Gastrocnemius medialis (tissue), 4 donors: ENCODE results near the gene CFAP157. TPM values are rescaled to one million over a fixed set of nuclear protein-coding genes. Genes with fewer than 3 reads are reported as not detected.

Experiments used
- ATAC-seq, 2 donors: fragments of 150-250 bp; one replicate each; pipeline ENCODE4 v1.9.1; 2016
- DNase-seq, 2 donors: peaks; one replicate each; pipeline ENCODE4 v3.0.0-alpha.2; 2019
- H3K27ac ChIP-seq, 4 donors: fragments of 200-600 bp; sonication (generic); 1 replicate in 1 of 4; 2 replicates in 3 of 4; pipeline ENCODE4 v1.5.1; 2016 to 2018; ENCODE audit warnings: mild to moderate bottlenecking in 2 of 4, moderate library complexity in 1 of 4
- H3K27me3 ChIP-seq, 3 donors: fragments of 200-600 bp; sonication (generic) in 2 of 3; 1 replicate in 1 of 3; 2 replicates in 2 of 3; pipeline versions ENCODE4 v1.5.1 to v1.6.0; 2016 to 2019; ENCODE audit warnings: mild to moderate bottlenecking in 1 of 3, moderate library complexity in 1 of 3
- H3K36me3 ChIP-seq, 2 donors: fragments of 200-600 bp; sonication (generic) in 1 of 2; one replicate each; pipeline ENCODE4 v1.5.1; 2017 to 2018
- H3K4me1 ChIP-seq, 2 donors: fragments of 200-600 bp; sonication (generic) in 1 of 2; one replicate each; pipeline ENCODE4 v1.5.1; 2016 to 2017; ENCODE audit warnings: mild to moderate bottlenecking in 2 of 2
- H3K4me3 ChIP-seq, 4 donors: fragments of 200-600 bp; sonication (generic) in 3 of 4; 1 replicate in 1 of 4; 2 replicates in 3 of 4; pipeline ENCODE4 v1.5.1; 2016 to 2019; ENCODE audit warnings: mild to moderate bottlenecking in 2 of 4
- H3K9me3 ChIP-seq, 3 donors: fragments of 200-600 bp; sonication (generic) in 2 of 3; 1 replicate in 1 of 3; 2 replicates in 2 of 3; pipeline ENCODE4 v1.5.1; 2016 to 2019
- CTCF ChIP-seq, 5 experiments: fragments of 450-650 bp in 3 of 5; fragments of 200-600 bp in 2 of 5; sonication (generic) in 2 of 5; IDR thresholded peaks in 4 of 5; conservative IDR thresholded peaks in 1 of 5; 1 replicate in 4 of 5; 2 replicates in 1 of 5; pipeline ENCODE4 v1.5.1; 2016 to 2019; ENCODE audit warnings: antibody characterized with exemption in 5 of 5, mild to moderate bottlenecking in 3 of 5, moderate library complexity in 3 of 5
- POLR2A ChIP-seq, 2 donors: fragments of 450-650 bp; IDR thresholded peaks; one replicate each; pipeline ENCODE4 v1.6.1; 2017; ENCODE audit warnings: antibody characterized with exemption in 2 of 2, mild to moderate bottlenecking in 2 of 2, moderate library complexity in 2 of 2
- in situ Hi-C, 4 donors: fragments of 200-750 bp; cut with MboI; loops; one replicate each; pipeline versions ENCODE4 v1.15.0 to v1.8.0; 2017; ENCODE audit warnings: low sequenced_read_pairs in 4 of 4
- intact Hi-C: fragments of 100-400 bp; cut with DNase I; formaldehyde crosslinking; loops from one replicate; pipeline ENCODE4 v1.15.1; 2023; ENCODE audit warnings: low total_unique reads
- total RNA-seq, 4 donors: library from RNA; depleted of rRNA; stranded (reverse); fragments of >200 nt; gene quantifications; one replicate each; pipeline versions ENCODE4 v1.1.0 to v1.2.3, GENCODE V29; 2016

Gene CFAP157
- total RNA-seq, 4 donors from 2014 or later, result not detected

- no peaks in the 10 kb centered on the region for H3K4me1 ChIP-seq
- ATAC-seq, result no peak
- no peaks in the 10 kb centered on the region for H3K27me3 ChIP-seq
- in situ Hi-C loops (loop anchor here in 1 of 4 donors (10.0 kb wide), 1 partner anchor 227 kb away; no protein-coding TSS in a partner anchor), intact Hi-C loops (no loop called here)
- no peaks in the 10 kb centered on the region for H3K9me3 ChIP-seq
- DNase-seq, result no peak
- no peak overlapping the region for H3K4me3 ChIP-seq
- H3K36me3 ChIP-seq, result no peaks in the 10 kb centered on the region
- TF ChIP-seq POLR2A (IDR thresholded peaks at IDR 0.05) (no peak), CTCF (IDR thresholded peaks at IDR 0.05 in 4 of 5, conservative IDR thresholded peaks at IDR 0.05 in 1 of 5) (no peak)
- H3K27ac ChIP-seq, result no peak overlapping the region
These were observed 15.4 kb downstream of the CFAP157 start for GRCh38 chr9:127722055-127722745.

DNA sequence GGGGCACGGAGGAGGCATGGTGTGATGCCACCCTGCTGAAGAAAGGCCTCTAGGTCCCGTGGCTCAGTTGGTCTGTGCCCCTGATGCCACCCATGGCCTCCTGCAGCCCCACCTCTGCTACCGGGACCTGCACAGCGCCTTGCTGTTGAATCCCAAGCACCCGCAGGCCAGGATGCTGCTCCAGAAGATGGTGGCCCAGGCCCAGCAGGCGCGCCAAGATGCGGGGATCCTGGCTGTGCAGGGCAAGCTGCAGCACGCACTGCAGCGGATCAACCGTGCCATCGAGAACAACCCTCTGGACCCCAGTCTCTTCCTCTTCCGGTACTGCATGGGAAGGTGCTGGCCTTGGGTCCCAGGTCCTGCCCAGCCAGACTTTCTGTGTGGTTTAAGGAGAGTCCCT, 16.2 kb downstream of the CFAP157 start:
- no peaks in the 10 kb centered on the region for H3K4me1 ChIP-seq
- ATAC-seq (no peak), DNase-seq (no peak)
- no peak overlapping the region for H3K27ac ChIP-seq
- no peaks in the 10 kb centered on the region for H3K36me3 ChIP-seq
- no peaks in the 10 kb centered on the region for H3K27me3 ChIP-seq
- intact Hi-C loops (no loop called here), in situ Hi-C loops (loop anchor here in 1 of 4 donors (10.0 kb wide), 1 partner anchor 228 kb away; no protein-coding TSS in a partner anchor)
- no peaks in the 10 kb centered on the region for H3K9me3 ChIP-seq
- TF ChIP-seq CTCF (IDR thresholded peaks at IDR 0.05 in 4 of 5, conservative IDR thresholded peaks at IDR 0.05 in 1 of 5) (no peak), POLR2A (IDR thresholded peaks at IDR 0.05) (no peak)
- H3K4me3 ChIP-seq, result no peak overlapping the region

DNA sequence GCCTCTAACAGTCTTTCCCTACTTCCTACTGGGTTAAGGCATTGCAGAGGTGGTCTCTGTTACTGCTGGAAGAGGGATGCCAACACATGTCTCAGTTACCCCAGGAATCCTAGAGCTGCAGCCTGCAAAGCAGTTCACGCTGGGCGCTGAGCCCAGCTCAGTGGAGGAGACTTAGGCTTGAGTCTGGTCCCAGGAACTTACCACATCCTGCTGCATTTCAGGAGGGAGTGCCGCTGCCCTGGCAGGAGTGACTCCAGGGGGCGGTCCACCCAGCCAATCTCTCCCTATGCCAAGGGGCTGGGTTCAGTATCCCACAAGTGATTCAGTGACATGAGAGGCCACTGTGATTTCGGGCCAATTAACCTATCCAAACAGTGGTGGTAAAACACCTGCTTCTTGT, 16.7 kb downstream of the CFAP157 start:
- ATAC-seq, result no peak
- H3K4me1 ChIP-seq, result no peaks in the 10 kb centered on the region
- no peak overlapping the region for H3K4me3 ChIP-seq
- H3K9me3 ChIP-seq, result no peaks in the 10 kb centered on the region
- no peak for DNase-seq
- H3K27me3 ChIP-seq, result no peaks in the 10 kb centered on the region
- no peaks in the 10 kb centered on the region for H3K36me3 ChIP-seq
- in situ Hi-C loops (loop anchor here in 1 of 4 donors (10.0 kb wide), 1 partner anchor 229 kb away; no protein-coding TSS in a partner anchor), intact Hi-C loops (no loop called here)
- H3K27ac ChIP-seq, result no peak overlapping the region
- TF ChIP-seq CTCF (IDR thresholded peaks at IDR 0.05 in 4 of 5, conservative IDR thresholded peaks at IDR 0.05 in 1 of 5), result no peak
- TF ChIP-seq POLR2A (IDR thresholded peaks at IDR 0.05), result no peak

GRCh38 chr9:127724012-127724411, 17.2 kb downstream of the CFAP157 start:
- in situ Hi-C loops, result loop anchor here in 1 of 4 donors (10.0 kb wide), 1 partner anchor 229 kb away; no protein-coding TSS in a partner anchor
- intact Hi-C loops, result no loop called here
- no peaks in the 10 kb centered on the region for H3K4me1 ChIP-seq
- DNase-seq (no peak), ATAC-seq (no peak)
- H3K27ac ChIP-seq, result no peak overlapping the region
- TF ChIP-seq POLR2A (IDR thresholded peaks at IDR 0.05) (no peak), CTCF (IDR thresholded peaks at IDR 0.05 in 4 of 5, conservative IDR thresholded peaks at IDR 0.05 in 1 of 5) (no peak)
- H3K27me3 ChIP-seq, result no peaks in the 10 kb centered on the region
- H3K4me3 ChIP-seq, result no peak overlapping the region
- H3K36me3 ChIP-seq, result no peaks in the 10 kb centered on the region
- no peaks in the 10 kb centered on the region for H3K9me3 ChIP-seq
